ENCODE measurements around the gene OPRL1.

The OPRL1 gene

GRCh38 chr20:64080013-64080812, at the start of gene OPRL1:
TSS of gene OPRL1 (plus strand) at chr20:64080082. CDS start at chr20:64092721, 12,639 bp downstream.
- DNase-seq = no peak

GRCh38 chr20:64030371-64031134, 49.3 kb upstream of the OPRL1 start:
- no peak for DNase-seq

- no peak for DNase-seq
Measured at GRCh38 chr20:64031822-64032314, 48.0 kb upstream of the OPRL1 start.

GRCh38 chr20:64032706-64033624, 46.9 kb upstream of the OPRL1 start:
- DNase-seq = no peak

GRCh38 chr20:64033981-64034493, 45.8 kb upstream of the OPRL1 start:
- DNase-seq = no peak

GRCh38 chr20:64035066-64035932, 44.6 kb upstream of the OPRL1 start:
- DNase-seq = no peak

GRCh38 chr20:64035933-64036345, 43.9 kb upstream of the OPRL1 start, which contains the start of gene C20orf204:
TSS of gene C20orf204 (plus strand) at chr20:64036182. CDS start at chr20:64036324, 142 bp downstream.
- DNase-seq = no peak

- DNase-seq = no peak
Measured at GRCh38 chr20:64036346-64037198, 43.3 kb upstream of the OPRL1 start.

GRCh38 chr20:64037199-64037497, 42.7 kb upstream of the OPRL1 start:
- DNase-seq = no peak

GRCh38 chr20:64037498-64038213, 42.2 kb upstream of the OPRL1 start:
- DNase-seq = no peak

- no peak for DNase-seq
Measured at GRCh38 chr20:64038224-64038564, 41.7 kb upstream of the OPRL1 start.

GRCh38 chr20:64038565-64039292, 41.2 kb upstream of the OPRL1 start:
- DNase-seq = peak; percentile 78

GRCh38 chr20:64039293-64040160, 40.4 kb upstream of the OPRL1 start:
- no peak for DNase-seq

GRCh38 chr20:64040231-64041039, 39.4 kb upstream of the OPRL1 start:
- DNase-seq = no peak

- DNase-seq = no peak
Measured at GRCh38 chr20:64041040-64041780, 38.7 kb upstream of the OPRL1 start.

- DNase-seq = no peak
Measured at GRCh38 chr20:64041781-64042053, 38.2 kb upstream of the OPRL1 start.

All from stimulated activated CD4-positive, alpha-beta T cell treated with anti-CD3 and anti-CD28 coated beads, Interleukin-12 subunit alpha, Interleukin-12 subunit beta, amount 100 ng/mL, for 4 hours (primary cell).